Stimulated activated naive CD8-positive, alpha-beta T cell treated with anti-CD3 and anti-CD28 coated beads, Interleukin-15, Interleukin-2, amounts not matched to agents 100 ng/mL and 50 ng/mL, for 24 hours (primary cell): ENCODE measurements around the gene TSNAXIP1.
"Not testable (repeated sequence)": the region's sequence is repeated elsewhere in the genome, so short reads cannot be mapped to it uniquely, and the experiment has no call there.

Experiments
- H3K27ac Mint-ChIP-seq: one replicate; pipeline ENCODE4 v1.8.0; 2021; ENCODE audit warnings: mild to moderate bottlenecking, mixed read lengths
- H3K27me3 Mint-ChIP-seq: one replicate; pipeline ENCODE4 v1.8.0; 2021; ENCODE audit warnings: mixed read lengths
- H3K36me3 Mint-ChIP-seq: one replicate; pipeline ENCODE4 v1.8.0; 2021; ENCODE audit warnings: low read depth, mixed read lengths
- H3K4me1 Mint-ChIP-seq: one replicate; pipeline ENCODE4 v1.8.0; 2021; ENCODE audit warnings: low read depth, mixed read lengths
- H3K4me3 Mint-ChIP-seq: one replicate; pipeline ENCODE4 v1.8.0; 2021; ENCODE audit warnings: mild to moderate bottlenecking, mixed read lengths
- H3K9me3 Mint-ChIP-seq: one replicate; pipeline ENCODE4 v1.8.0; 2021; ENCODE audit warnings: mixed read lengths

The TSNAXIP1 gene

DNA sequence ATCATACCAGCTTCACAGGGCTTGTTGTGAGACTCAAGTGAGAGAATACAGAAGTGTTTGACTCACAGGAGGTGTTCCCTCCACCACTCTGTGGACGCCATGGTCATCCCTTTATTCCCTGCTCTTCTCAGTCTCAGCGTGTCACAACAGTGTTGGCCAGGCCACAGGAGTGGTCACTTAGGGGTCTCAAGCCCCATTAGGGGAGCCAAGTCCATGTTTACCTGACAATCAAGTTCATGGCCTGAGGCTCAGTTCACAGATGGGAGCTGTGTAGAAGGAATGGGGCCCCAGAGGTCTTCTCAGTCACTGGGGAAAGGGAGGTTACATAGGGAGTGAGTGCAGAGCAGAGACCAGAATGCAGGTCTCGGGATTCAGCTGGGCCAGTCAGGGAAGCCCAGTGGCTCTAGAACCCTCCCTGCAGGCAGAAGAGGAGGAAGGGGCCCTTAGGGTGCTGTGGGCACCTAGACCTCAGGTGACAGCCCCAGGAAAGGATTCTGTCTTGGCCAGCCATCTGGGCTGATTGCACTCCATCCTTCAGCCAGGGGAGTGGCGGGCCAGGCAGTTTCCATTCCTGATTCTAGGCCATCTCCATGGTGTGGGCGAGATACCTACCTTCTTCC, 50.3 kb downstream of the TSNAXIP1 start:
- Mint-ChIP-seq H3K4me3 (no peak overlapping the region), H3K4me1 (peaks cover 27% of the 10 kb centered on the region), H3K27ac (peak overlapping the region; percentile 76), H3K9me3 (no peaks in the 10 kb centered on the region), H3K36me3 (peaks cover 21% of the 10 kb centered on the region), H3K27me3 (no peaks in the 10 kb centered on the region)

DNA sequence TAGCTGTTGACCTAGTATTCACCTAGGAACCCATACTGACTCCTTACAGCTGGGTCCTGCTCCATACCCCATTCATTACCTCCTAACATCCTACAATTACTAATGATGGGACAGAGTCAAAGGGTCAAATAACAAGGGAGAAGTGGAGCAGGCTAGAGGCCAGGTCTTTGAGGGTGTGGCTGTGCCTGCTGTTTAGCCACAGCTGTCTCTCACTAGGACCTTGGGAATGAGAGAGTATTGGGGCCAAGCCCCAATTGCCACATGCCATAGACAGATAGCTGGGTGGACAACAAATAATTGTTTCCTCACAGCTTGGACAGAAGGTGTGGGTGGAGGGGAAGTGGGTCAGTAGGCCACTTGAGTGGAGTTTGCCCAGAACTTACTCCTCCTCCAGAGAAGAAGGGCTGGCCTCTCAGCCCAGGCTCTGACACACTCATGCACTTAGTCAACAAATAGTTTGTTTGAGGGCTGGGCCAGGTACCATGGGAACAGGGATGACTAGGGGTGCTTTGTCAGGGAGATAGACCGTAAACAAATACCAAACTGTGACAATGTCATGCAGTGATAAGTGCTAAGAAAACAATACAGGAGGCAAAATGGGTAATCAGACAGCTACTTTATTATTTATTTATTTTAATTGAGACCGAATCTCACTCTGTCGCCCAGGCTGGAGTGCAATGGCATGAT, 51.0 kb downstream of the TSNAXIP1 start:
- H3K27ac Mint-ChIP-seq: peak overlapping the region; percentile 72
- no peaks in the 10 kb centered on the region for H3K27me3 Mint-ChIP-seq
- no peak overlapping the region for H3K4me3 Mint-ChIP-seq
- no peaks in the 10 kb centered on the region for H3K9me3 Mint-ChIP-seq
- H3K4me1 Mint-ChIP-seq: peaks cover 27% of the 10 kb centered on the region
- peaks cover 21% of the 10 kb centered on the region for H3K36me3 Mint-ChIP-seq

DNA sequence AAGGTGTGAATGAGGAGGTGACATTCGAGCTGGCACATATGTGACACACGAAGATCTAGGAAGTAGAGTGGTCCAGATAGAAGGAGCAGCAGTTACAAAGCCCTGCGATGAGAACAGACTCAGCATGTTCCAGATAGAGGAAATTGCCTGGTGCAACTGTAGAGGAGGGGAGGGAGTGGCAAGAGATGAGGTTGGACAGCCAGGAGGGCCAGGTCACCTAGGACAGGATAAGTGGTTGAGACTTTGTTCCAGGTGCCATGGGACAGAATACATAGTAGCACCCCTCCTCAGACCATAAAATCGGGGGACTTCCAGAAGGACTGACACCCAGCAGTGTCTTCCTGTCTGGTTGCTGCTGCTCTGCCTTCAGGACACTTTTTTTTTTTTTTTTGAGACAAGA, 51.8 kb downstream of the TSNAXIP1 start:
- Mint-ChIP-seq H3K9me3 (no peaks in the 10 kb centered on the region), H3K27me3 (no peaks in the 10 kb centered on the region), H3K4me1 (peaks cover 27% of the 10 kb centered on the region), H3K36me3 (peaks cover 21% of the 10 kb centered on the region), H3K27ac (peak overlapping the region; percentile 8), H3K4me3 (no peak overlapping the region)

DNA sequence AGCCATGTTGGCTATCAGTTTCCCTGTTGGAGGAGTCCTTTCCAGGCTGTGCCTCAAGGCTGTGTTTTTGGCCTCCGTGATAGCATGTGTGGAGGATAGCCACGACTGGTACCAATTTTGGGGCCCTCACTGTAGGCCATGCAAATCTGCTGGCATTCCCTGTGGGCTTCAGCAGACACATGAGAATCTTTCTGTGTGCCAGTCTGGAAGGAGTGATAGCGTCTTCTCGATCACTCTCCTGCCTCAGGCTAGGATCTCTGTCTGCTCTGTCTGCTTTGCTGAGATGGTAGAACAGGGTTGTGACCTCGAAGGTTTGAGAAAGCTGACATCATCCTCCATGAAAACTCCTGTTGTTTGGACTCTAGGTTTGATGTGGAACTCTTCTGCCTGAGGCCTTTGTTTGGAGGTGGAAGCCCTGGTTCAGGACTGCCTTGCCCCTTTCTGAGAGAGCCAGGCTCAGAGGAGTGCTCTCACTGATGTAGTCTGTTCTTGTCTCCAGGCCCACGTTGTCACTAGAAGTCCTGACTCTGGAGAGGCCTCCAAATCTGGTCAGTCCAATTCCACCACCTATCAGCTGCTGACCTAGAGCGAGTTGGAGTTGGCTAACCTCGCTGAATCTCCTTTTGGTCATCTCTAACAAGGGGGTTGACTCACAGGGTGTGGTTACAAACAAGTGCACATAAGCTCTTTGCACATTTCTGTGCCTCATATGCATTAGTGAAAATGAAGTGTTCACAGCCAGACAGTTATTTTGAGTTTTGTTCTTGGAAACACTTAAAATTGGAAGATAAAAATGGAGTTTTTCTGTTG, 54.1 kb downstream of the TSNAXIP1 start:
- Mint-ChIP-seq H3K9me3 (no peaks in the 10 kb centered on the region), H3K27ac (no peak overlapping the region), H3K4me3 (no peak overlapping the region), H3K36me3 (peaks cover 28% of the 10 kb centered on the region), H3K4me1 (peaks cover 12% of the 10 kb centered on the region), H3K27me3 (no peaks in the 10 kb centered on the region)

DNA sequence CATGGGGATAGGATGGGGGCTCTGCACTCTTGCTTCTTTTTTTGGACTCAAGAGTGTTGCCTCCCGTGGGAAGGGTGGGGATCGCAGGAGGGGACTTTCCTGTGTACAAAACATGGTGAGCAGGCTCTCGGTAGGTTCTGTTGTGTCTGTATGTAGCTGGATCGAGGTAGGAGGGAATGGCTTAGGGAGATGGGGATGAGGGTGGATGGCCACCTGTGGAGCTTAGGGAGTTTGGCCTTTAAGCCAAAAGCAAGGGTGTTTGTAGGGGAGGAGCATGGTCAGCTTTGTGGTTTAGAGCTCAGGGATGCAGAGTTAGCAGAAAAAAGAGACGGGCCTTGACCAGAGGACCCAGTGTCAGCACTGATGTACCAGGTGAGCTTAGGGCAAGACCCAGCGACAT, 55.2 kb downstream of the TSNAXIP1 start:
- peaks cover 36% of the 10 kb centered on the region for H3K36me3 Mint-ChIP-seq
- H3K4me1 Mint-ChIP-seq: peaks cover 9% of the 10 kb centered on the region
- no peak overlapping the region for H3K27ac Mint-ChIP-seq
- H3K27me3 Mint-ChIP-seq: no peaks in the 10 kb centered on the region
- no peak overlapping the region for H3K4me3 Mint-ChIP-seq
- no peaks in the 10 kb centered on the region for H3K9me3 Mint-ChIP-seq

DNA sequence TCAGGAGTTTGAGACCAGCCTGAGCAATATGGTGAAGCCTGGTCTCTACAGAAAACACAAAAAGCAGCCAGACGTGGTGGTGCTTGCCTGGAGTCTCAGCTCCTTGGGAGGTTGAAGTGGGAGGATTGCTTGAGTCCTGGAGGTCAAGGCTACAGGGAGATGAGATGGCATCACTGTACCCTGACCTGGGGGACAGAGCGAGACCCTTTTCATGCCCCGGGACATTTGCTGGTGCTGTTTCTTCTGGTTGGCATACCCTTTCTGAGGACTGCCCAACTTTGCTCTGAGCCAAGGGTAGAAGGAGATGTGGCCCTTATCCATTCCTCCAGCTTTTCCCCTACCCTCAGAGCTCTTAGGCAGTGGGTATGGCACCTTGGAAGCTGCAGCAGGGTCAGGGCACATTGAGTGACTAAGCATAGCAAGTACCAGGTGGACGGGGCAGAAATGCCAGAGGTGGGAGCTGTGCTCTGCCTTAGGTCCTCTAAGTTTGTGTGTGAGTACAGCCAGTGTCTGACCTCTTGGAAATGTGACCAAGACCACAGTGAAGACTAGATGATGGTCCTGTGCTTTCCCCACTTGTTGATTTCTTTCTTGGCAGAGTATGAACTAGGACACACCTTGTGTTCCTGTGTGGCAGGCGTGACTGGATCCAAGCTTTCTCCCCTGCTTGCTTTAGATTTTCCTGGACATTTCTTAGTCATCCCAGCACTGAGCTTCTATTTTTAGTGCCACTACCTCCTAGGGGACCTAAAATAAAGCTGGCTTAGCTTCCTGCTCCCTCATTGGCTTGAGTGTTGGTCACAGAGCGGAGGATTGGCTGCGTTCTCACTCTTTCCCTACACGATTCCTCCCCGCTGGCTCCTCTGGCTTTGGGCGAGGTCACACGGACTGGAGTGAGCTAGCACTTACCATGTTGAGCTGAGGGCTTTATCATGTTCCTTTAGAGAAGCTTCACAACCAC, 56.2 kb downstream of the TSNAXIP1 start:
- peaks cover 1% of the 10 kb centered on the region for H3K4me1 Mint-ChIP-seq
- H3K4me3 Mint-ChIP-seq: no peak overlapping the region
- H3K27me3 Mint-ChIP-seq: no peaks in the 10 kb centered on the region
- H3K9me3 Mint-ChIP-seq: no peaks in the 10 kb centered on the region
- no peak overlapping the region for H3K27ac Mint-ChIP-seq
- H3K36me3 Mint-ChIP-seq: peaks cover 39% of the 10 kb centered on the region

DNA sequence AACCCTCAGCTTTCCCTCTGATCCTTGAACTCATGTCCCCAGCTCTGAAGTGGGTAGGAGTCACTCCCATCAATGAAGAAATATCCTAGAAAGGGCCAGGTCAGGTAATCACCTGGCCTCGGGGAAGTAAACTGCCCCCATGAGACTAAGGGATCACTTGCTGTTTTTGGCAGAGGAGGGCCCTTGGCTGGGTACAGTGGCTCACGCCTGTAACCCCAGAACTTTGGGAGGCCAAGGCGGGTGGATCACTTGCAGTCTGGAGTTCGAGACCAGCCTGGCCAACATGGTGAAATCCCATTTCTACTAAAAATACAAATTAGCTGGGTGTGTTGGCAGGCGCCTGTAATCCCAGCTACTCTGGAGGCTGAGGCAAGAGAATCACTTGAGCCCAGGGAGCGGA, 57.4 kb downstream of the TSNAXIP1 start:
- not testable (repeated sequence) for H3K9me3 Mint-ChIP-seq, H3K4me3 Mint-ChIP-seq, H3K4me1 Mint-ChIP-seq, H3K27ac Mint-ChIP-seq, H3K27me3 Mint-ChIP-seq
- H3K36me3 Mint-ChIP-seq: peaks cover 40% of the 10 kb centered on the region

DNA sequence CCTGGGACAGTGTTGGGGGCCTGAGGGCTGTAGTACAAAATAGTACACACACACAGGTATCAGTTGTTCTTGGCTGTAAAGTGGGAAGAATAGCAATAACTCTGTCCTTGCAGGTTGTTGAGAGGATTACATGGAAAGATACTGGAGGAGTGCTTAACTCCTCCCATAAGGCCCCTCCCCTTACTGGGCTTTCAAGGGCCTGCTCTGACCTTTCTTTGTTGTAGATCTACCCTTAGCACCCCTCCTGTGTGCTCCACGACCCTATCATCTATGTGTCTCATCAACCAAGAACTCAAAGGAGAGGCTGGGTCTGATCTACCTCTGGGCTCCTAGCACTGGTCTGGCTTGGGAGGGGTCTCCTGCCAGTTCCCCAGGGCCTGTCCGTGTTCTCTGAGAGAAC, 57.9 kb downstream of the TSNAXIP1 start:
- peaks cover 40% of the 10 kb centered on the region for H3K36me3 Mint-ChIP-seq

DNA sequence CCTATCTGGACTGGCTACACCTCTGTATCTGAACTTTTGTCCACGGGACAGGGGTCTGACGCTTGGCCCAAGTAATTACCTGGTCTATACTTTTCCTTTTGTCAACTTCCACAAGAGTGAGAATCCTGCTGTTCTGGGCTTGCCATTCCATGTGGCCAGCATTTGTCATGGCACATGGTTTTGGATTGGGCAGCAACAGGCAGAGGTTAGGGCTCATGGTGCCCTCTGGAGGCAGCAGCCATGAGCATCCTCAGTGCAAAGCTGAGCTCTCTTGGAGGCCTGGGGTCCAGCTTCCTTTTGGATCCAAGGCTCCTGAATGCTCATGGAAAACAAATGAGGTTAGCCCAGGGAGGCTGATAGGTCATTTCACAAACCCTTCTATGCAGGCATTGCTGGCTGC, 58.6 kb downstream of the TSNAXIP1 start:
- peak overlapping the region; percentile 31 for H3K27ac Mint-ChIP-seq
- peaks cover 47% of the 10 kb centered on the region for H3K36me3 Mint-ChIP-seq
- no peak overlapping the region for H3K4me3 Mint-ChIP-seq
- no peaks in the 10 kb centered on the region for H3K9me3 Mint-ChIP-seq
- no peaks in the 10 kb centered on the region for H3K4me1 Mint-ChIP-seq
- no peaks in the 10 kb centered on the region for H3K27me3 Mint-ChIP-seq

More for the DNA sequence above, 57.9 kb downstream of the TSNAXIP1 start:
- Mint-ChIP-seq H3K9me3 (no peaks in the 10 kb centered on the region), H3K4me3 (no peak overlapping the region), H3K27ac (no peak overlapping the region), H3K4me1 (no peaks in the 10 kb centered on the region), H3K27me3 (no peaks in the 10 kb centered on the region)

DNA sequence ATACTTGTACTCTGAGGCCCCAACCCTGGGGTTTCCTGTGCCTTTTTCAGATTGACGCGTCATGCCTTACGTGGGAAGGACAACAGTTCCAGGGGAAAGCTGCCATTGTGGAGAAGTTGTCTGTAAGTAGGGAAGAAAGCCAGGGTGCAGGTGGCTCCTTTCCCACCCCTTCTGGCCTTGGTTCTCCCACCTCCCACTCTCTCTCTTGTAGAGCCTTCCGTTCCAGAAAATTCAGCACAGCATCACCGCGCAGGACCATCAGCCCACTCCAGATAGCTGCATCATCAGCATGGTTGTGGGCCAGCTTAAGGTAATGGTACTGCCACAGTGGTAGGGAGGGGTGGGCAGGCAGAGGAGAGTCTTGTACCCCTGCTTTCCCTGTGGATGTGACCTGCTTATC, 61.6 kb downstream of the TSNAXIP1 start:
- H3K27ac Mint-ChIP-seq: peak overlapping the region; percentile 40
- no peaks in the 10 kb centered on the region for H3K27me3 Mint-ChIP-seq
- no peaks in the 10 kb centered on the region for H3K9me3 Mint-ChIP-seq
- H3K36me3 Mint-ChIP-seq: peaks cover 49% of the 10 kb centered on the region
- peaks cover 4% of the 10 kb centered on the region for H3K4me1 Mint-ChIP-seq
- H3K4me3 Mint-ChIP-seq: no peak overlapping the region

DNA sequence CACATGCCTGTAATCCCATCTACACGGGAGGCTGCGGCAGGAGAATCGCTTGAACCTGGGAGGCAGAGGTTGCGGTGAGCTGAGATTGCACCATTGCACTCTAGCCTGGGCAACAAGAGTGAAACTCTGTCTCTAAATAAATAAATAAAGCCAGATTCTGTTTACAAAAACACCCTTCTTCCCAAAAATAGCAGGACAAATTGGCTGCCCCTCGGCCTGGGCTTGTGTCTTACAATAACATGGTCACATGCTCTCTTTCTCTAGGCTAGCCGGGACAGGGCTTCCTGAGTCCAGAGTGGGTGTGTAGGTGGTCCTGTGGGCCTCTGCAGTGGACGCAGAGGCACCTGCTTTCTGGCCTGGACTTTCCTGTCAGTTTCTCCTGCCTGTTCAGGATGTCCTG, 63.0 kb downstream of the TSNAXIP1 start:
- Mint-ChIP-seq H3K27ac (no peak overlapping the region), H3K36me3 (peaks cover 47% of the 10 kb centered on the region), H3K4me1 (peaks cover 16% of the 10 kb centered on the region), H3K27me3 (no peaks in the 10 kb centered on the region), H3K9me3 (no peaks in the 10 kb centered on the region), H3K4me3 (no peak overlapping the region)

DNA sequence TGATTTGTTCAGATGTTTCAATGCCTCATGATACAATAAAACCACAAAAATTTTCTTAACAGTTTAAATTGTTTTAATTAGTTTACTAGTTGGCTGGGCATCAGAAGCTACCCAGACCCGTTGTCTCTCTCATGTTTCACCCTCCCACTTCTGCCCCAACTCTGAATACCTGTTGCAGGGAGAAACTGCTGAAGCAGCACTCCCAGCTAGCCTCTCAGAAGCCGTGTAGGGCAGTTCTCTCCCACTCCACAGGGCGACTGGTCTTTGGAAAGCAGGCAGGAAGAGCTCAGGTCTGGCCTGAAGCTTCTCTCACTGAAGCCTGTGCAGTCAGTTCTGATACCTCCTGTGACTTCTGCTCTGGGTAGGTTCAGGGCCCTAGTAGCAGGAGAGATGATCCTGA, 64.6 kb downstream of the TSNAXIP1 start:
- Mint-ChIP-seq H3K9me3 (no peaks in the 10 kb centered on the region), H3K4me1 (peaks cover 26% of the 10 kb centered on the region), H3K27me3 (no peaks in the 10 kb centered on the region), H3K4me3 (no peak overlapping the region), H3K27ac (no peak overlapping the region), H3K36me3 (peaks cover 39% of the 10 kb centered on the region)

DNA sequence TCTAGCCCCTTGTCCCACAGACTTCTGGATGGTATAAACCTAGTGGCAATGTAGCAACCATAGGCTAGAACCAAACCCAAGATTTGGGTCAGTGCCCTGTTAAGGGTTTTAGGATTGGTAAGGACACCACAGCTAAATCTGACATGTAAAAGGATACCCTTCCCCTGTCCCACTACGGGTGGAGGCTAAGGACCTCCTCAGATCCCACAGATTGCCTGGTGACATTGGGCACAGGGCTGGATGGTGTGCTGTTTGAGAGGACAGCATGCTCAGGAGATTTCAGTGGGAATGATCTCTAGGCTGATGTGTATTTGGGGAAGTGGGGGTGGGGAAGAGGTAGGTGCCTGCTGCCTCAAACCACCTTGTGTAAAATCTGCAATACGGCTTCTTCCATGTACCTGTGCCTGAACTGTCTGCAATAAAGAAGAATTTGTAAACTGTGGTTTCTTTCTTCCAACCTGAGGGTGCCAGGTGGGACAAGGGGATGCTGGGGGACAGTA, 65.5 kb downstream of the TSNAXIP1 start:
- Mint-ChIP-seq H3K36me3 (peaks cover 34% of the 10 kb centered on the region), H3K4me1 (peaks cover 26% of the 10 kb centered on the region), H3K4me3 (peak overlapping the region; percentile 87)

DNA sequence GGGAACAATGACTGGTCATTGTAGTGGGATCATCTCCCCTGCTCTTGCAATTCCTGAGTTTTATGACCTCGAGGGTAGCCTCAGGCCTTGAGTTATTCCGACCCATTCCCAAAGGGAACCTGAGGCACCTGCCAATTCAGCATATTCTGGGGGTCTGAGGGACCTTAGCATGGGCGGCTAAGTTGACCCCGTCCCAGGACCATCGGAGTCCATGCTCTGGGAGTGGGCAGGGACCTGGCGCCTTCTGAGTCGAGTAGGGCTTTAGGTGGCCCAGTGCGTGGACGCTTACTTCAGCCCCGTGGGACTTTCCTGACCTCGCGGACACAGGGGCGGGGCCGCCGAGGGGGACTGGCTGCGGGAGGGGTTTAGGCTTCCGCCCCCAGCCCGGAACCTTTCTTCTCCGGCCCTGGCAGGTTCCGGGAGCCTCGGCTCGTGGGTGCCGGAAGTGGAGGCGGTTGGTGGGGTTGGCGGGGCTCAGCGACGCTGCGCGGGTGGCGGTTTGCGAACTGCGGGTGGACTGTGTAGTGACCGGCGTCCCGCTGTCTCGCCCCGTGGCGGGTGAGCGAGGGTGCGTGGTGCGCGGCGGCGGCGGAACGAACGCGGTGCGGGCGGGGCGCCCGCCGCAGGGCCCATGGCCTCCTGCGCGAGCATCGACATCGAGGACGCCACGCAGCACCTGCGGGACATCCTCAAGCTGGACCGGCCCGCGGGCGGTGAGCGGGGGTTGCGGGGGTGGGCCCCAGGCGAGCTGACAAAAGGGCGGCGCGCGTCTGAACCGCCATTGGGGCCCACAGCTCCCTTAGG, 66.1 kb downstream of the TSNAXIP1 start, which contains the start of gene EDC4:
Gene EDC4 (plus strand): TSS at position 422 of the 804 bp plus-strand sequence. CDS start 210 bp downstream, at position 632.
- peak within 1 kb of the TSS; percentile 87 for H3K4me3 Mint-ChIP-seq
- no peaks in the 10 kb centered on the region for H3K27me3 Mint-ChIP-seq
- peak within 1 kb of the TSS; percentile 77 for H3K27ac Mint-ChIP-seq
- peaks cover 26% of the 10 kb centered on the region for H3K4me1 Mint-ChIP-seq
- peaks cover 38% of the 10 kb centered on the region for H3K36me3 Mint-ChIP-seq
- no peaks in the 10 kb centered on the region for H3K9me3 Mint-ChIP-seq

More for the DNA sequence above, 65.5 kb downstream of the TSNAXIP1 start:
- Mint-ChIP-seq H3K9me3 (no peaks in the 10 kb centered on the region), H3K27me3 (no peaks in the 10 kb centered on the region), H3K27ac (peak overlapping the region; percentile 61)
